Left ventricle myocardium inferior (tissue), 1 donor: ENCODE data around the gene SETX. TPM values are rescaled to one million over a fixed set of nuclear protein-coding genes. Genes with fewer than 3 reads are reported as not detected.

Source experiments
- DNase-seq: peaks from one replicate; pipeline ENCODE4 v3.0.0-alpha.2; 2020
- H3K27ac ChIP-seq: fragments of 200-600 bp; replicated peaks from 2 replicates; pipeline ENCODE4 v1.8.0; 2021
- H3K27me3 ChIP-seq: fragments of 200-600 bp; 2 replicates; pipeline ENCODE4 v1.8.0; 2021; ENCODE audit warnings: low read depth
- H3K36me3 ChIP-seq: fragments of 200-600 bp; 2 replicates; pipeline ENCODE4 v1.8.0; 2021
- H3K4me1 ChIP-seq: fragments of 200-600 bp; 2 replicates; pipeline ENCODE4 v1.8.0; 2021
- H3K4me3 ChIP-seq: fragments of 200-600 bp; 2 replicates; pipeline ENCODE4 v1.8.0; 2021; ENCODE audit warnings: mild to moderate bottlenecking, moderate library complexity
- H3K9me3 ChIP-seq: fragments of 200-600 bp; replicated peaks from 2 replicates; pipeline ENCODE4 v1.8.0; 2021
- intact Hi-C: fragments of 100-400 bp; cut with micrococcal nuclease; formaldehyde crosslinking; loops from one replicate; pipeline ENCODE4 v1.11.0; 2022
- total RNA-seq: library from RNA; stranded (reverse); fragmentation: NEBNext Ultra II Directional; extraction: Animal tissue kit (Norgen Biotek cat#: 25700); gene quantifications from one replicate; pipeline ENCODE4 v1.2.1, GENCODE V29; 2021
- TF ChIP-seq, protein P1 (sequence below): fragments of 200-600 bp; IDR thresholded peaks from 2 replicates; pipeline ENCODE4 v1.8.0; 2021; ENCODE audit warnings: antibody characterized with exemption, mild to moderate bottlenecking, borderline replicate concordance
- donor health status: DM: no; HTN: yes; CAD: no; lungs with severe emphysema.

SETX gene
- total RNA-seq, 1 donor from 2014 or later = 23.3 TPM

DNA sequence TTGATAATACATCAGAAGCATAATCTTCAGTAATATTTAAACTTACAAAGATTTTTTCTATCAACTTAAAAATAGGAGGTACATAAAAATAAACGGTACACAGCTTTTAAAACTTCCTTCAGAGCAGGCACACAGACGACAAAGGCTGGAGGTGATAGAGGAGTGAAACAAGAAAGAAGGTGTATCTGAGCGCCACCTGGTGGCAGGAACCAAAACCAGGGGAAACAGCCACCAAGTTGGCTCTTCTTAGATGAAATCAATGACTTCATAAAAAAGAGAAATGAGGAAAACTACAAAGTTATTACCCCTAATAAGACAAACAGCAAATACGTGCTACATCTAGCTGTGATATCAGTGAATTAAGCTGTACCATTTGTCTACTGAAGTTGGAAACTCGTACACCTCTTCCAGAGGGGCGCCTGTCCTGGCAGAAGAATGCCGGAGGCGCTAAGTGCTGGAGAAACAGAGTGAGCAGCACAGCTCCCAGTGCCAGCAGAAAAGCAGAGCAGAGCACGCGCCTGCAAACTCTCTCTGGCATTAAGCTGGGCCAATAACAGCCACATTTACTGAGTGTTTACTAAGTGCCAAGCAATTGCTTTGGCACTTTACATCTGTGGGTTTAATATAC, 85.9 kb downstream of the SETX start:
- H3K4me1 ChIP-seq = peaks cover 45% of the 10 kb centered on the region
- intact Hi-C loops = no loop called here
- H3K4me3 ChIP-seq = no peak overlapping the region
- peak; percentile 75 for DNase-seq
- H3K27me3 ChIP-seq = no peaks in the 10 kb centered on the region
- TF ChIP-seq, protein P1, sequence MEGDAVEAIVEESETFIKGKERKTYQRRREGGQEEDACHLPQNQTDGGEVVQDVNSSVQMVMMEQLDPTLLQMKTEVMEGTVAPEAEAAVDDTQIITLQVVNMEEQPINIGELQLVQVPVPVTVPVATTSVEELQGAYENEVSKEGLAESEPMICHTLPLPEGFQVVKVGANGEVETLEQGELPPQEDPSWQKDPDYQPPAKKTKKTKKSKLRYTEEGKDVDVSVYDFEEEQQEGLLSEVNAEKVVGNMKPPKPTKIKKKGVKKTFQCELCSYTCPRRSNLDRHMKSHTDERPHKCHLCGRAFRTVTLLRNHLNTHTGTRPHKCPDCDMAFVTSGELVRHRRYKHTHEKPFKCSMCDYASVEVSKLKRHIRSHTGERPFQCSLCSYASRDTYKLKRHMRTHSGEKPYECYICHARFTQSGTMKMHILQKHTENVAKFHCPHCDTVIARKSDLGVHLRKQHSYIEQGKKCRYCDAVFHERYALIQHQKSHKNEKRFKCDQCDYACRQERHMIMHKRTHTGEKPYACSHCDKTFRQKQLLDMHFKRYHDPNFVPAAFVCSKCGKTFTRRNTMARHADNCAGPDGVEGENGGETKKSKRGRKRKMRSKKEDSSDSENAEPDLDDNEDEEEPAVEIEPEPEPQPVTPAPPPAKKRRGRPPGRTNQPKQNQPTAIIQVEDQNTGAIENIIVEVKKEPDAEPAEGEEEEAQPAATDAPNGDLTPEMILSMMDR = peak; percentile 94
- peak overlapping the region; percentile 71 for H3K27ac ChIP-seq
- H3K36me3 ChIP-seq = peaks cover 81% of the 10 kb centered on the region
- H3K9me3 ChIP-seq = no peaks in the 10 kb centered on the region

DNA sequence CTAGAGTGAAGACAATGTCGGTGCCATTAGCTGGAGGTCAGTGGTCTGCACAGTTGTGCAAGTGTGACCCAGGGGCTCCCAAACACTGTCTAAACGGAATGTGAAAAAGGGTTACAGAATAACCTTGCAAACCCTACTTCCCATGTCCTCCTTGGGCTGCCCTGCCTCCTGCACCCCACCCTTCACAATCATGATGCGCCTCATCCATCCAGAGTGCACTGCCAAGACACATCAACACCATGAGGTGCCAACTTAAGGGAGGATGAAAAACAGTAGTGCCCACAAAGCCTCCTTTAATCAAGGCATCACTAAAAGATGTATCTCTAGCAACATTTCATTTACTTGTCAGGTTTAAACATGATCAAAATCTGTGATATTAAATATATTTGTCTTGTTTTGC, 87.1 kb downstream of the SETX start:
- Histone ChIP-seq H3K4me3 (no peak overlapping the region), H3K36me3 (peaks cover 81% of the 10 kb centered on the region), H3K4me1 (peaks cover 55% of the 10 kb centered on the region), H3K27ac (peak overlapping the region; percentile 71), H3K9me3 (no peaks in the 10 kb centered on the region), H3K27me3 (no peaks in the 10 kb centered on the region)
- DNase-seq = peak; percentile 41
- TF ChIP-seq, protein P1 = no peak
- intact Hi-C loops = no loop called here

DNA sequence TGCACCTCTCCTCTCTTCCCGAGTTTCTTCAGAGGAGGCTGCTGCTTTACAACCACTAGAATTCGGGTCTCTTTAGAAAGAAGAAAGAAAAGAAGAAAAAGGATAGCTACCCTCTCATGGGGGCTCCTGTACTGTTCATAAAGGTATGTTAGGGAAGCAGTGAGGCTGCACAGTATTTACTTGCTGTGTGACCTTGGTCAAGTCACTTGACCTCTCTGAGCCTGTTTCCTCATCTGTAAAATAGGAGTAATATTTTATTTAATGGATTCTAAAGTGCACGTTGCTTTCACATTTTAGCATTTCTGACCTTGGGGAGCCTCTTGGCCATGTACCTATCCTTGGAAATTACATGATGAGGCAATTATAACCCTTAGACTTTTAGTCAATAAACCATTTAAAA, 88.8 kb downstream of the SETX start:
- TF ChIP-seq, protein P1 = no peak
- no peak for DNase-seq
- Histone ChIP-seq H3K4me1 (peaks cover 65% of the 10 kb centered on the region), H3K27me3 (no peaks in the 10 kb centered on the region), H3K36me3 (peaks cover 76% of the 10 kb centered on the region), H3K9me3 (no peaks in the 10 kb centered on the region), H3K27ac (peak overlapping the region; percentile 71), H3K4me3 (no peak overlapping the region)
- intact Hi-C loops = no loop called here

DNA sequence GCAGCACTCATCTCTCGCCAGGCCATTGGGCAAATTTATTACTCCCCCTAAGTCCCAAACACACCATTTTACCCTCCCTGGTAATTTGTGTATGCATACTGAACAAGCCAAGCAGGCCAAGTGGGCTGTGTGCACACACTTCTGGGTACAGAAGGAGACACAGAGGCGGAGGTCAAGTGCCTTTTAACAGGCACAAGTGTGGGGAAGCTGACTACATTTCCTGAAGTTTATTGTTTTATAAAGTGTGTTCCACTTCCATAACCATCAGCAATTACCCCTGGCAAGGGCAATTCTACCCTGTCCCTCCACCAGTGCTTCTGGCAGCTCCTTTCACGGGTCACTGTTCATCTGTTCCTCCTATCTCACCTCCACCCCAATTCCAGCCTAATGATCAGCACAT, 93.9 kb downstream of the SETX start:
- peaks cover 34% of the 10 kb centered on the region for H3K36me3 ChIP-seq
- no peak overlapping the region for H3K27ac ChIP-seq
- TF ChIP-seq, protein P1 = no peak
- no peaks in the 10 kb centered on the region for H3K27me3 ChIP-seq
- H3K9me3 ChIP-seq = no peaks in the 10 kb centered on the region
- intact Hi-C loops = no loop called here
- no peak overlapping the region for H3K4me3 ChIP-seq
- DNase-seq = no peak
- peaks cover 38% of the 10 kb centered on the region for H3K4me1 ChIP-seq

DNA sequence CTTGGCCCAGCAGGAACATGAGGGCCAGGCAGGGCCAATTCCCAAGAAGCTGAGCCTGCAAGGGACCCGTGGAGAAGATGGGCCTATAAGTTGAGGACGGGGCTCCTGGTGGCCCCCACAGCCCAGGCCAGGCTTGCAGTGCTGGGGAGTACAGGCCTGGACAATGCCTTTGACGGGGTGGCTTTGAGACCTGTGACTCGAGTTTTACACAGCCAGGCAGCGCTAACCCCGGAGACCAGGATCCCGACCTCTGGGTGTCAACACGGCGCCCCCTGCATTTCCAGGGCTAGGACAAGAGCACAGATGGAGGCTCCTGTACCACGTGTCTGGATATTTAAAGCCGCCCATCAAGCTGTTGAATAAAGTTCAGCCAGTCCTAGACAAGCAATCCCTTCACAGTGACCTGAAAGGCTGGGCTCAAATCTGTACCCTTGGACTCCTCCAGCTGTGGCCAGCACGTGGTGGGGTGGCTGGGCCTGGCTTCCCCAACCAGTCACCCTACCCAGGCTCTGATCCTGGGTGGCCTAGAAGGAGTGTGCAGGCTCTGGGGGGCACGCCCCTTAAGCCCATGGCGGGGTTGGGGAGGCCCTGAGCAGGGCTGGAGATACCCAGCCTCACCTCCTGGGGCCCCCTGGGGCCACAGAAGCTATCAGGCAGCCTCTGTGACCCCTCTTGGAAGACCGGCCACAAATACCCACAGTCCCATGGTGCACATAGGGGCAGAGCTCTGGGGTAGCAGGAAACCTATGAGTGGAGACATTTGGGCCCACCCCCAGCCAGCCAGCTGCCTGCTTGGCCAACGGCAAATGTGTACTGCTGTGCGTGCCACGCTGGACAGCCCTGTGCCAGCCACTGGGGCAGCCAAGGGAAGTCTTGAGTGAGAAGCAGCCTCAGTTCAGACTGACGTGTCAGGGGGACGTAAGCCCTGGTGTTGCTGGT, 104.2 kb downstream of the SETX start:
- DNase-seq = no peak
- Histone ChIP-seq H3K9me3 (peaks cover 10% of the 10 kb centered on the region), H3K4me3 (no peak overlapping the region), H3K4me1 (peaks cover 10% of the 10 kb centered on the region), H3K27me3 (peaks cover 45% of the 10 kb centered on the region), H3K36me3 (no peaks in the 10 kb centered on the region), H3K27ac (no peak overlapping the region)
- TF ChIP-seq, protein P1 = no peak
- intact Hi-C loops = loop anchor here (5.0 kb wide), 1 partner anchor 488 kb away; no protein-coding TSS in a partner anchor
